K562 (cell line): ENCODE results near the gene CCNK. TPM values are rescaled to one million over a fixed set of nuclear protein-coding genes. Genes with fewer than 3 reads are reported as not detected.

Experiments
- ARHGAP35 ChIP-seq: fragments of 450-650 bp; IDR thresholded peaks from 2 replicates; pipeline ENCODE4 v1.6.1; 2018; ENCODE audit not compliant: partially characterized antibody
- BHLHE40 ChIP-seq: IDR thresholded peaks from 2 replicates; pipeline ENCODE4 v1.6.1; 2011; ENCODE audit warnings: low read length, improper control_type of control experiment
- CTCF ChIP-seq, 3 experiments: IDR thresholded peaks in 2 of 3; conservative IDR thresholded peaks in 1 of 3; 2 replicates each; pipeline ENCODE4 v1.5.1; 2011 to 2012; ENCODE audit warnings: low read length in 3 of 3, mild to moderate bottlenecking in 3 of 3, control low read depth in 2 of 3, improper control_type of control experiment in 1 of 3, inconsistent platforms in 1 of 3, low read depth in 1 of 3, mixed read lengths in 1 of 3, moderate library complexity in 1 of 3; ENCODE audit not compliant: insufficient read depth in 2 of 3
- CXXC5 ChIP-seq: fragments of 250-450 bp; sonication (Bioruptor Pico); IDR thresholded peaks from 2 replicates; pipeline ENCODE4 v1.8.0; 2022; ENCODE audit warnings: inconsistent platforms, mild to moderate bottlenecking, moderate library complexity
- ELF4 ChIP-seq: fragments of 450-650 bp; formaldehyde crosslinking; IDR thresholded peaks from 2 replicates; pipeline ENCODE4 v1.4.0; 2022; ENCODE audit warnings: missing genetic modification characterization
- ETV1 ChIP-seq: fragments of 450-650 bp; conservative IDR thresholded peaks from 2 replicates; pipeline ENCODE4 v1.6.1; 2016; ENCODE audit warnings: missing genetic modification characterization, control low read depth, low read depth, missing compliant biosample characterization
- GATA2 ChIP-seq: sonication (generic); formaldehyde crosslinking; IDR thresholded peaks from 2 replicates; pipeline ENCODE4 v1.4.0; 2020; ENCODE audit warnings: mild to moderate bottlenecking, missing genetic modification reagents
- GTF2B ChIP-seq: IDR thresholded peaks from 2 replicates; pipeline ENCODE4 v1.6.1; 2011; ENCODE audit not compliant: insufficient read length; ENCODE audit errors: extremely low read depth
- MEF2D ChIP-seq: conservative IDR thresholded peaks from 2 replicates; pipeline ENCODE4 v1.6.1; 2016; ENCODE audit warnings: low read depth, missing genetic modification characterization, missing compliant biosample characterization
- MIER1 ChIP-seq: fragments of 450-650 bp; IDR thresholded peaks from 2 replicates; pipeline ENCODE4 v1.6.1; 2016; ENCODE audit warnings: antibody characterized with exemption, mild to moderate bottlenecking, low read depth
- MNT ChIP-seq, 2 experiments: fragments of 450-650 bp; conservative IDR thresholded peaks; 2 replicates each; pipeline ENCODE4 v1.6.1; 2017; ENCODE audit warnings: mild to moderate bottlenecking in 2 of 2, moderate library complexity in 2 of 2
- NR1H2 ChIP-seq: sonication (generic); formaldehyde crosslinking; IDR thresholded peaks from 2 replicates; pipeline ENCODE4 v1.4.0; 2020; ENCODE audit warnings: mild to moderate bottlenecking, missing genetic modification reagents
- NR2C1 ChIP-seq, 2 experiments: fragments of 450-650 bp; IDR thresholded peaks; 2 replicates each; pipeline ENCODE4 v1.6.1; 2017; ENCODE audit warnings: mild to moderate bottlenecking in 2 of 2, antibody characterized with exemption in 1 of 2, inconsistent platforms in 1 of 2, missing compliant biosample characterization in 1 of 2, missing genetic modification characterization in 1 of 2
- OTX1 ChIP-seq: fragments of 450-650 bp; formaldehyde crosslinking; IDR thresholded peaks from 2 replicates; pipeline ENCODE4 v1.4.0; 2022; ENCODE audit warnings: mild to moderate bottlenecking
- RAD21 ChIP-seq, 2 experiments: fragments of 250-450 bp in 1 of 2; fragments of 450-650 bp in 1 of 2; sonication (Bioruptor Pico) in 1 of 2; formaldehyde crosslinking in 1 of 2; IDR thresholded peaks in 1 of 2; conservative IDR thresholded peaks in 1 of 2; 2 replicates each; pipeline versions ENCODE4 v1.4.0 to v1.8.0; 2020 to 2022; ENCODE audit warnings: mild to moderate bottlenecking in 2 of 2, moderate library complexity in 1 of 2
- RBM15 ChIP-seq: fragments of 200-400 bp; formaldehyde crosslinking; IDR thresholded peaks from 2 replicates; pipeline ENCODE4 v1.6.1; 2018; ENCODE audit warnings: mild to moderate bottlenecking, low read length, moderate library complexity; ENCODE audit not compliant: insufficient read depth
- SMAD4 ChIP-seq: fragments of 250-450 bp; sonication (Bioruptor Pico); conservative IDR thresholded peaks from 2 replicates; pipeline ENCODE4 v1.8.0; 2021; ENCODE audit warnings: inconsistent platforms, mild to moderate bottlenecking, moderate library complexity
- ZFP91 ChIP-seq: sonication (generic); formaldehyde crosslinking; IDR thresholded peaks from 2 replicates; pipeline ENCODE4 v1.8.0; 2022; ENCODE audit warnings: mild to moderate bottlenecking, missing genetic modification reagents
- polyA plus RNA-seq, 8 experiments: library from polyadenylated mRNA; depleted of rRNA in 4 of 8; stranded (reverse) in 5 of 8; unstranded in 3 of 8; fragments of >200 nt; fragmentation: Nextera tagmentation in 2 of 8; fragmentation: Illumina TruSeq in 1 of 8; extraction: Ambion mirVana in 2 of 8; extraction: Trizol in 1 of 8; gene quantifications; 2 replicates each; pipeline versions ENCODE4 v1.2.1 to v1.2.3, GENCODE V29; 2011 to 2014; ENCODE audit warnings: inconsistent platforms in 1 of 8, missing spikeins in 1 of 8
- total RNA-seq, 7 experiments: library from RNA; depleted of rRNA in 6 of 7; stranded (reverse); fragments of >200 nt in 6 of 7; fragmentation: Illumina TruSeq in 2 of 7; extraction: Trizol in 2 of 7; gene quantifications; 2 replicates each; pipeline versions ENCODE4 v1.2.1 to v1.2.3, GENCODE V29; 2011 to 2021; ENCODE audit warnings: low replicate concordance in 1 of 7

Gene CCNK
- total and polyA plus RNA-seq, 9 of the 15 experiments (the other 6 are each of a cell fraction or from before 2014, with no cell fraction given) = 5.8 to 84.2 (median 16.4) TPM

- TF ChIP-seq MNT (conservative IDR thresholded peaks at IDR 0.05) (no peak), ARHGAP35 (no peak), MEF2D (no peak), CTCF (IDR thresholded peaks at IDR 0.05 in 2 of 3, conservative IDR thresholded peaks at IDR 0.05 in 1 of 3; ENCODE audit: insufficient read depth in 2 of 3, low read depth in 1 of 3, low read length in 3 of 3) (0 out of 6 replicates have a peak, but pooled peaks of 1 of the 3 experiments have one; percentile 3), GATA2 (CRISPR knock-in tag) (no peak), GTF2B (no peak), CXXC5 (CRISPR knock-in tag) (0 out of 2 replicates have a peak, but pooled peaks have one; percentile 3), ETV1 (tag) (peak; percentile 25), RBM15 (no peak), NR1H2 (no peak), RAD21 (CRISPR knock-in tag; conservative IDR thresholded peaks at IDR 0.05 in 1 of 2, IDR thresholded peaks at IDR 0.05 in 1 of 2) (no peak), SMAD4 (CRISPR knock-in tag) (no peak), ZFP91 (CRISPR knock-in tag) (no peak), BHLHE40 (0 out of 2 replicates have a peak, but pooled peaks have one; percentile 42), ELF4 (CRISPR knock-in tag) (no peak), NR2C1 (IDR thresholded peaks at IDR 0.05) (no peak), NR2C1 (tag; IDR thresholded peaks at IDR 0.05) (no peak), OTX1 (CRISPR knock-in tag) (no peak), MIER1 (no peak)
Observed at GRCh38 chr14:99475179-99475578, 6.0 kb upstream of the CCNK start (continued).
